Keratinocyte (primary cell): ENCODE data around the gene RBL1.

ENCODE experiments used
- EZH2 ChIP-seq: IDR thresholded peaks from one replicate; pipeline ENCODE4 v1.6.1; 2012; ENCODE audit warnings: inconsistent platforms, mild to moderate bottlenecking, low read length, moderate library complexity
- TF ChIP-seq, protein P1 (sequence below), 3 experiments: IDR thresholded peaks in 1 of 3; conservative IDR thresholded peaks in 1 of 3; optimal IDR thresholded peaks in 1 of 3; 2 replicates in 2 of 3; 3 replicates in 1 of 3; pipeline versions ENCODE3 to v1.5.1; 2011; ENCODE audit warnings: low read length in 3 of 3, mild to moderate bottlenecking in 3 of 3, moderate library complexity in 2 of 3, control low read depth in 1 of 3, inconsistent platforms in 1 of 3; ENCODE audit not compliant: insufficient read depth in 2 of 3; ENCODE audit errors: extremely low read depth in 1 of 3

DNA sequence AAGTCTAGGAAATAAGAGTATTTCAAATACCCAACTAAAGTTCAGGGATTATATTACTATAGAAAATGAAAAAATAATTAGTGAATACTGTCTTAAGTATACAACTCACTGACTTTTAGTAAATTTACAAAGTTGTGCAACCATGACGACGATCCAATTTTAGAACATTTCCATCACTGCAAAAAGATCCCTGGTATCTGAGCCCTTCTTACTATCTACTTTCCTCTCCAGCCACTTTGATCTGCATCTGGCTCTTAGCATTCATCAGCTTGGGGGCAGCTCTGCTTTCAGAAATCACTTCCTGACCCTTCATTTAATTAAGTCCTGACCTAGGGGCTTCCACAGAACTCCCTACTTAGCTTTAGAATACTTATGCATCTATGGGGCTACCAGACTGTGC, 38.2 kb upstream of the RBL1 start:
- TF ChIP-seq EZH2: no peak
- TF ChIP-seq, protein P1, sequence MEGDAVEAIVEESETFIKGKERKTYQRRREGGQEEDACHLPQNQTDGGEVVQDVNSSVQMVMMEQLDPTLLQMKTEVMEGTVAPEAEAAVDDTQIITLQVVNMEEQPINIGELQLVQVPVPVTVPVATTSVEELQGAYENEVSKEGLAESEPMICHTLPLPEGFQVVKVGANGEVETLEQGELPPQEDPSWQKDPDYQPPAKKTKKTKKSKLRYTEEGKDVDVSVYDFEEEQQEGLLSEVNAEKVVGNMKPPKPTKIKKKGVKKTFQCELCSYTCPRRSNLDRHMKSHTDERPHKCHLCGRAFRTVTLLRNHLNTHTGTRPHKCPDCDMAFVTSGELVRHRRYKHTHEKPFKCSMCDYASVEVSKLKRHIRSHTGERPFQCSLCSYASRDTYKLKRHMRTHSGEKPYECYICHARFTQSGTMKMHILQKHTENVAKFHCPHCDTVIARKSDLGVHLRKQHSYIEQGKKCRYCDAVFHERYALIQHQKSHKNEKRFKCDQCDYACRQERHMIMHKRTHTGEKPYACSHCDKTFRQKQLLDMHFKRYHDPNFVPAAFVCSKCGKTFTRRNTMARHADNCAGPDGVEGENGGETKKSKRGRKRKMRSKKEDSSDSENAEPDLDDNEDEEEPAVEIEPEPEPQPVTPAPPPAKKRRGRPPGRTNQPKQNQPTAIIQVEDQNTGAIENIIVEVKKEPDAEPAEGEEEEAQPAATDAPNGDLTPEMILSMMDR (optimal IDR thresholded peaks at IDR 0.05 in 1 of 3, IDR thresholded peaks at IDR 0.05 in 1 of 3, conservative IDR thresholded peaks at IDR 0.05 in 1 of 3; ENCODE audit: extremely low read depth in 1 of 3, insufficient read depth in 2 of 3, low read length in 3 of 3): no peak
